K562 (cell line): ENCODE results near the gene CERS5. TPM values are rescaled to one million over a fixed set of nuclear protein-coding genes. Genes with fewer than 3 reads are reported as not detected.

ENCODE experiments used
- HDAC1 ChIP-seq, 2 experiments: fragments of 450-650 bp; IDR thresholded peaks; 2 replicates each; pipeline ENCODE4 v1.6.1; 2016 to 2017; ENCODE audit warnings: inconsistent platforms in 1 of 2, mild to moderate bottlenecking in 1 of 2, moderate library complexity in 1 of 2
- HOMEZ ChIP-seq: fragments of 250-450 bp; sonication (Bioruptor Pico); IDR thresholded peaks from 2 replicates; pipeline ENCODE4 v1.4.0; 2020; ENCODE audit warnings: mild to moderate bottlenecking, moderate library complexity
- KAT8 ChIP-seq: fragments of 450-650 bp; IDR thresholded peaks from 2 replicates; pipeline ENCODE4 v1.6.1; 2016; ENCODE audit warnings: low read depth, mild to moderate bottlenecking
- TFAM ChIP-seq: fragments of 250-450 bp; sonication (Bioruptor Pico); conservative IDR thresholded peaks from 2 replicates; pipeline ENCODE4 v1.5.0; 2021; ENCODE audit warnings: mild to moderate bottlenecking, moderate library complexity
- WHSC1 ChIP-seq: IDR thresholded peaks from one replicate; pipeline ENCODE4 v1.6.1; 2012; ENCODE audit warnings: low read length, control low read depth, inconsistent platforms
- XRCC4 ChIP-seq: IDR thresholded peaks from one replicate; pipeline ENCODE4 v1.6.1; 2011; ENCODE audit not compliant: insufficient read depth, insufficient read length; ENCODE audit errors: extremely low read depth
- ZBTB2 ChIP-seq: fragments of 450-650 bp; IDR thresholded peaks from 2 replicates; pipeline ENCODE4 v1.6.1; 2016; ENCODE audit warnings: antibody characterized with exemption
- ZBTB26 ChIP-seq: fragments of 450-650 bp; formaldehyde crosslinking; IDR thresholded peaks from 2 replicates; pipeline ENCODE4 v1.4.0; 2022; ENCODE audit warnings: missing genetic modification characterization
- polyA plus RNA-seq, 8 experiments: library from polyadenylated mRNA; depleted of rRNA in 4 of 8; stranded (reverse) in 5 of 8; unstranded in 3 of 8; fragments of >200 nt; fragmentation: Nextera tagmentation in 2 of 8; fragmentation: Illumina TruSeq in 1 of 8; extraction: Ambion mirVana in 2 of 8; extraction: Trizol in 1 of 8; gene quantifications; 2 replicates each; pipeline versions ENCODE4 v1.2.1 to v1.2.3, GENCODE V29; 2011 to 2014; ENCODE audit warnings: inconsistent platforms in 1 of 8, missing spikeins in 1 of 8
- total RNA-seq, 7 experiments: library from RNA; depleted of rRNA in 6 of 7; stranded (reverse); fragments of >200 nt in 6 of 7; fragmentation: Illumina TruSeq in 2 of 7; extraction: Trizol in 2 of 7; gene quantifications; 2 replicates each; pipeline versions ENCODE4 v1.2.1 to v1.2.3, GENCODE V29; 2011 to 2021; ENCODE audit warnings: low replicate concordance in 1 of 7
- TF ChIP-seq, protein P1 (sequence below): fragments of 450-650 bp; IDR thresholded peaks from 2 replicates; pipeline ENCODE4 v1.6.1; 2018; ENCODE audit not compliant: partially characterized antibody
- TF ChIP-seq, protein P2 (sequence below): fragments of 250-450 bp; sonication (Bioruptor Pico); IDR thresholded peaks from 2 replicates; pipeline ENCODE4 v1.4.0; 2020

CERS5 gene
- total and polyA plus RNA-seq, 9 of the 15 experiments (the other 6 are each of a cell fraction or from before 2014, with no cell fraction given) = 6.1 to 47.5 (median 17.8) TPM

DNA sequence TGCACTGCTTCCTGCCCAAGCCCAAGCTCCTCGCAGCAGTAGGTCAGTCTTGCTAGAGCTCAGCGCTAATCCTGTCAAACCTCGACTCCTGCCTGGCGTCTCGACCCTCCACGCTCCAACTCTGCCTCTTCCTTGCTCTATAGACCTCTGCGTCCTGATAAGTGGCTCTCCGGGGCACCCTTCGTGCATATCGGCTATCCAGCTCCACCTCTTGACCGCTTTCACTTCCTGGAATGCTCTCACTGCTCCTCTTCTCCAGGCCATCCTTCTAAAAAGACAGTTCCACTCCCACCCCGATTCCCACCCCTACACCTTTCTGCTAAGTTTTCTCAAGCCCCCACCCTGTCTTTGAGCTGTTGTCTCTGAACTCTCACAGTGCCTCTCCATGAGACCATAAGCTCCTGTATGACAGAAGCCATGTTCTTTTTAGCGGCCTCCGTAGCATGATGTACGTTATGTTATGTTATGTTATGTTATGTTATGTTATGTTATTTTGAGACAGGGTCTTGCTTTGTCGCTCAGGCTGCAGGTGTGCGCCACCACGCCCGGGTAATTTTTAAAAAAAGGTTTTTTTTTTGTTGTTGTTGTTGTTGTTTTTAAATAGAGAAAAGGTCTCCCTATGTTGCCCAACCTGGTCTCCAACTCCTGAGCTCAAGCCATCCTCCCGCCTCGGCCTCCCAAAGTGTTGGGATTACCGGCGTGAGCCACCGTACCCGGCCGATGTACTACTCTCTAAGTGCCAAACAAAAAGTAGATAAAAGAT lies 54.5 kb downstream of the CERS5 start (continued):
- TF ChIP-seq, protein P1, sequence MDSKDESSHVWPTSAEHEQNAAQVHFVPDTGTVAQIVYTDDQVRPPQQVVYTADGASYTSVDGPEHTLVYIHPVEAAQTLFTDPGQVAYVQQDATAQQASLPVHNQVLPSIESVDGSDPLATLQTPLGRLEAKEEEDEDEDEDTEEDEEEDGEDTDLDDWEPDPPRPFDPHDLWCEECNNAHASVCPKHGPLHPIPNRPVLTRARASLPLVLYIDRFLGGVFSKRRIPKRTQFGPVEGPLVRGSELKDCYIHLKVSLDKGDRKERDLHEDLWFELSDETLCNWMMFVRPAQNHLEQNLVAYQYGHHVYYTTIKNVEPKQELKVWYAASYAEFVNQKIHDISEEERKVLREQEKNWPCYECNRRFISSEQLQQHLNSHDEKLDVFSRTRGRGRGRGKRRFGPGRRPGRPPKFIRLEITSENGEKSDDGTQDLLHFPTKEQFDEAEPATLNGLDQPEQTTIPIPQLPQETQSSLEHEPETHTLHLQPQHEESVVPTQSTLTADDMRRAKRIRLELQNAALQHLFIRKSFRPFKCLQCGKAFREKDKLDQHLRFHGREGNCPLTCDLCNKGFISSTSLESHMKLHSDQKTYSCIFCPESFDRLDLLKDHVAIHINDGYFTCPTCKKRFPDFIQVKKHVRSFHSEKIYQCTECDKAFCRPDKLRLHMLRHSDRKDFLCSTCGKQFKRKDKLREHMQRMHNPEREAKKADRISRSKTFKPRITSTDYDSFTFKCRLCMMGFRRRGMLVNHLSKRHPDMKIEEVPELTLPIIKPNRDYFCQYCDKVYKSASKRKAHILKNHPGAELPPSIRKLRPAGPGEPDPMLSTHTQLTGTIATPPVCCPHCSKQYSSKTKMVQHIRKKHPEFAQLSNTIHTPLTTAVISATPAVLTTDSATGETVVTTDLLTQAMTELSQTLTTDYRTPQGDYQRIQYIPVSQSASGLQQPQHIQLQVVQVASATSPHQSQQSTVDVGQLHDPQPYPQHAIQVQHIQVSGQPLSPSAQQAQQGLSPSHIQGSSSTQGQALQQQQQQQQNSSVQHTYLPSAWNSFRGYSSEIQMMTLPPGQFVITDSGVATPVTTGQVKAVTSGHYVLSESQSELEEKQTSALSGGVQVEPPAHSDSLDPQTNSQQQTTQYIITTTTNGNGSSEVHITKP = no peak
- TF ChIP-seq HOMEZ (CRISPR knock-in tag) (no peak), WHSC1 (no peak), XRCC4 (no peak), HDAC1 (IDR thresholded peaks at IDR 0.05) (peak in 1 of 2 experiments; percentile 85; a peak in 1 of 4 replicates), ZBTB26 (CRISPR knock-in tag) (no peak), KAT8 (no peak), ZBTB2 (0 out of 2 replicates have a peak, but pooled peaks have one; percentile 9), TFAM (no peak)
- TF ChIP-seq, protein P2, sequence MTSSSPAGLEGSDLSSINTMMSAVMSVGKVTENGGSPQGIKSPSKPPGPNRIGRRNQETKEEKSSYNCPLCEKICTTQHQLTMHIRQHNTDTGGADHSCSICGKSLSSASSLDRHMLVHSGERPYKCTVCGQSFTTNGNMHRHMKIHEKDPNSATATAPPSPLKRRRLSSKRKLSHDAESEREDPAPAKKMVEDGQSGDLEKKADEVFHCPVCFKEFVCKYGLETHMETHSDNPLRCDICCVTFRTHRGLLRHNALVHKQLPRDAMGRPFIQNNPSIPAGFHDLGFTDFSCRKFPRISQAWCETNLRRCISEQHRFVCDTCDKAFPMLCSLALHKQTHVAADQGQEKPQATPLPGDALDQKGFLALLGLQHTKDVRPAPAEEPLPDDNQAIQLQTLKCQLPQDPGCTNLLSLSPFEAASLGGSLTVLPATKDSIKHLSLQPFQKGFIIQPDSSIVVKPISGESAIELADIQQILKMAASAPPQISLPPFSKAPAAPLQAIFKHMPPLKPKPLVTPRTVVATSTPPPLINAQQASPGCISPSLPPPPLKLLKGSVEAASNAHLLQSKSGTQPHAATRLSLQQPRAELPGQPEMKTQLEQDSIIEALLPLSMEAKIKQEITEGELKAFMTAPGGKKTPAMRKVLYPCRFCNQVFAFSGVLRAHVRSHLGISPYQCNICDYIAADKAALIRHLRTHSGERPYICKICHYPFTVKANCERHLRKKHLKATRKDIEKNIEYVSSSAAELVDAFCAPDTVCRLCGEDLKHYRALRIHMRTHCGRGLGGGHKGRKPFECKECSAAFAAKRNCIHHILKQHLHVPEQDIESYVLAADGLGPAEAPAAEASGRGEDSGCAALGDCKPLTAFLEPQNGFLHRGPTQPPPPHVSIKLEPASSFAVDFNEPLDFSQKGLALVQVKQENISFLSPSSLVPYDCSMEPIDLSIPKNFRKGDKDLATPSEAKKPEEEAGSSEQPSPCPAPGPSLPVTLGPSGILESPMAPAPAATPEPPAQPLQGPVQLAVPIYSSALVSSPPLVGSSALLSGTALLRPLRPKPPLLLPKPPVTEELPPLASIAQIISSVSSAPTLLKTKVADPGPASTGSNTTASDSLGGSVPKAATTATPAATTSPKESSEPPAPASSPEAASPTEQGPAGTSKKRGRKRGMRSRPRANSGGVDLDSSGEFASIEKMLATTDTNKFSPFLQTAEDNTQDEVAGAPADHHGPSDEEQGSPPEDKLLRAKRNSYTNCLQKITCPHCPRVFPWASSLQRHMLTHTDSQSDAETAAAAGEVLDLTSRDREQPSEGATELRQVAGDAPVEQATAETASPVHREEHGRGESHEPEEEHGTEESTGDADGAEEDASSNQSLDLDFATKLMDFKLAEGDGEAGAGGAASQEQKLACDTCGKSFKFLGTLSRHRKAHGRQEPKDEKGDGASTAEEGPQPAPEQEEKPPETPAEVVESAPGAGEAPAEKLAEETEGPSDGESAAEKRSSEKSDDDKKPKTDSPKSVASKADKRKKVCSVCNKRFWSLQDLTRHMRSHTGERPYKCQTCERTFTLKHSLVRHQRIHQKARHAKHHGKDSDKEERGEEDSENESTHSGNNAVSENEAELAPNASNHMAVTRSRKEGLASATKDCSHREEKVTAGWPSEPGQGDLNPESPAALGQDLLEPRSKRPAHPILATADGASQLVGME (CRISPR knock-in tag) = no peak
